K562 (cell line): Measurements from ENCODE around the gene TAP2. TPM values are rescaled to one million over a fixed set of nuclear protein-coding genes. Genes with fewer than 3 reads are reported as not detected.

Source experiments
- CBX8 ChIP-seq: fragments of 200-600 bp; sonication (generic); IDR thresholded peaks from 2 replicates; pipeline ENCODE4 v1.6.1; 2012; ENCODE audit warnings: borderline replicate concordance, mixed run types, low read depth, mild to moderate bottlenecking, moderate library complexity, mixed read lengths, low read length, control low read depth, inconsistent platforms; ENCODE audit not compliant: poor library complexity, severe bottlenecking; ENCODE audit errors: extremely low read depth
- CCNT2 ChIP-seq: IDR thresholded peaks from 2 replicates; pipeline ENCODE4 v1.6.1; 2011; ENCODE audit warnings: borderline replicate concordance, low read depth, mild to moderate bottlenecking, moderate library complexity, mixed read lengths, low read length; ENCODE audit not compliant: insufficient read length; ENCODE audit errors: extremely low read depth
- CUX1 ChIP-seq: fragments of 200-800 bp; sonication (Bioruptor generic); IDR thresholded peaks from 2 replicates; pipeline ENCODE4 v1.6.1; 2016; ENCODE audit warnings: missing genetic modification characterization, missing compliant biosample characterization
- ETV6 ChIP-seq, 3 experiments: fragments of 150-350 bp in 1 of 3; sonication (generic) in 1 of 3; formaldehyde crosslinking in 1 of 3; IDR thresholded peaks; 2 replicates each; pipeline versions ENCODE4 v1.6.1 to v1.8.0; 2014 to 2022; ENCODE audit warnings: borderline replicate concordance in 2 of 3, low read depth in 2 of 3, antibody characterized with exemption in 1 of 3, low read length in 1 of 3, mild to moderate bottlenecking in 1 of 3, missing genetic modification reagents in 1 of 3
- GTF2B ChIP-seq: IDR thresholded peaks from 2 replicates; pipeline ENCODE4 v1.6.1; 2011; ENCODE audit not compliant: insufficient read length; ENCODE audit errors: extremely low read depth
- NBN ChIP-seq: fragments of 450-650 bp; IDR thresholded peaks from 2 replicates; pipeline ENCODE4 v1.6.1; 2016; ENCODE audit warnings: low read depth, mild to moderate bottlenecking
- PKNOX1 ChIP-seq: fragments of 450-650 bp; IDR thresholded peaks from 2 replicates; pipeline ENCODE4 v1.6.1; 2016
- RBM15 ChIP-seq: fragments of 200-400 bp; formaldehyde crosslinking; IDR thresholded peaks from 2 replicates; pipeline ENCODE4 v1.6.1; 2018; ENCODE audit warnings: mild to moderate bottlenecking, low read length, moderate library complexity; ENCODE audit not compliant: insufficient read depth
- STAG1 ChIP-seq: sonication (generic); formaldehyde crosslinking; IDR thresholded peaks from 2 replicates; pipeline ENCODE4 v1.5.0; 2020; ENCODE audit warnings: missing genetic modification reagents, borderline replicate concordance
- ZC3H11A ChIP-seq: IDR thresholded peaks from 2 replicates; pipeline ENCODE4 v1.6.1; 2012; ENCODE audit warnings: low read depth, low read length, improper control_type of control experiment
- ZHX1 ChIP-seq: fragments of 150-350 bp; conservative IDR thresholded peaks from 2 replicates; pipeline ENCODE4 v1.6.1; 2014; ENCODE audit warnings: low read length
- ZNF408 ChIP-seq: fragments of 250-450 bp; sonication (Bioruptor Pico); IDR thresholded peaks from 2 replicates; pipeline ENCODE4 v1.4.0; 2020; ENCODE audit warnings: low read depth, mild to moderate bottlenecking, moderate library complexity
- polyA plus RNA-seq, 8 experiments: library from polyadenylated mRNA; depleted of rRNA in 4 of 8; stranded (reverse) in 5 of 8; unstranded in 3 of 8; fragments of >200 nt; fragmentation: Nextera tagmentation in 2 of 8; fragmentation: Illumina TruSeq in 1 of 8; extraction: Ambion mirVana in 2 of 8; extraction: Trizol in 1 of 8; gene quantifications; 2 replicates each; pipeline versions ENCODE4 v1.2.1 to v1.2.3, GENCODE V29; 2011 to 2014; ENCODE audit warnings: inconsistent platforms in 1 of 8, missing spikeins in 1 of 8
- total RNA-seq, 7 experiments: library from RNA; depleted of rRNA in 6 of 7; stranded (reverse); fragments of >200 nt in 6 of 7; fragmentation: Illumina TruSeq in 2 of 7; extraction: Trizol in 2 of 7; gene quantifications; 2 replicates each; pipeline versions ENCODE4 v1.2.1 to v1.2.3, GENCODE V29; 2011 to 2021; ENCODE audit warnings: low replicate concordance in 1 of 7

The TAP2 gene
- total and polyA plus RNA-seq, 9 of the 15 experiments (the other 6 are each of a cell fraction or from before 2014, with no cell fraction given): 2.0 to 53.5 (median 19.6) TPM

GRCh38 chr6:32838114-32838958 lies at the start of gene TAP2 (continued):
- TF ChIP-seq CUX1 (CRISPR knock-in tag) (no peak), ETV6 (IDR thresholded peaks at IDR 0.05; ENCODE audit: borderline replicate concordance in 1 of 2, low read depth in 2 of 2, low read length in 1 of 2) (no peak), ETV6 (CRISPR knock-in tag; IDR thresholded peaks at IDR 0.05; ENCODE audit: borderline replicate concordance) (no peak), PKNOX1 (peak; percentile 39; the same call in 1 of the 2 replicates), CCNT2 (peak; percentile 72), CBX8 (no peak), GTF2B (no peak), NBN (0 out of 2 replicates have a peak, but pooled peaks have one; percentile 26), STAG1 (CRISPR knock-in tag) (peak; percentile 56; the same call in 1 of the 2 replicates), ZC3H11A (0 out of 2 replicates have a peak, but pooled peaks have one; percentile 27), ZHX1 (no peak), ZNF408 (CRISPR knock-in tag) (no peak), RBM15 (no peak)
